HG03442 (cell line): ENCODE results near the gene PARPBP.
"Not testable (repeated sequence)": the region's sequence is repeated elsewhere in the genome, so short reads cannot be mapped to it uniquely, and the experiment has no call there.

Experiments
- ATAC-seq: cut with Tn5 transposase; IDR thresholded peaks from one replicate; pipeline ENCODE4 v1.9.1; 2021; ENCODE audit warnings: mild to moderate bottlenecking, moderate library complexity; ENCODE audit not compliant: unreplicated experiment

PARPBP gene

DNA sequence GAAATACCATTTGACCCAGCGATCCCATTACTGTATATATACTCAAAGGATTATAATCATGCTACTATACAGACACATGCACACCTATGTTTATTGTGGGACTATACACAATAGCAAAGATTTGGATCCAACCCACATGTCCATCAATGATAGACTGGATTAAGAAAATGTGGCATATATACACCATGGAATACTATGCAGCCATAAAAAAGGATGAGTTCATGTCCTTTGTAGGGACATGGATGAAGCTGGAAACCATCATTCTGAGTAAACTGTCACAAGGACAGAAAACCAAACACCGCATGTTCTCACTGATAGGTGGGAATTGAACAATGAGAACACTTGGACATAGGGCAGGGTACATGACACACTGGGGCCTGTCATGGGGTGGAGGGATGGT, 120.9 kb downstream of the PARPBP start:
- ATAC-seq: not testable (repeated sequence)
